ENCODE measurements around the gene CACNB2. TPM values are rescaled to one million over a fixed set of nuclear protein-coding genes. Genes with fewer than 3 reads are reported as not detected.
"Not testable (repeated sequence)": the region's sequence is repeated elsewhere in the genome, so short reads cannot be mapped to it uniquely, and the experiment has no call there.

CACNB2 gene
- total RNA-seq, 1 experiment from 2014 or later = not detected

DNA sequence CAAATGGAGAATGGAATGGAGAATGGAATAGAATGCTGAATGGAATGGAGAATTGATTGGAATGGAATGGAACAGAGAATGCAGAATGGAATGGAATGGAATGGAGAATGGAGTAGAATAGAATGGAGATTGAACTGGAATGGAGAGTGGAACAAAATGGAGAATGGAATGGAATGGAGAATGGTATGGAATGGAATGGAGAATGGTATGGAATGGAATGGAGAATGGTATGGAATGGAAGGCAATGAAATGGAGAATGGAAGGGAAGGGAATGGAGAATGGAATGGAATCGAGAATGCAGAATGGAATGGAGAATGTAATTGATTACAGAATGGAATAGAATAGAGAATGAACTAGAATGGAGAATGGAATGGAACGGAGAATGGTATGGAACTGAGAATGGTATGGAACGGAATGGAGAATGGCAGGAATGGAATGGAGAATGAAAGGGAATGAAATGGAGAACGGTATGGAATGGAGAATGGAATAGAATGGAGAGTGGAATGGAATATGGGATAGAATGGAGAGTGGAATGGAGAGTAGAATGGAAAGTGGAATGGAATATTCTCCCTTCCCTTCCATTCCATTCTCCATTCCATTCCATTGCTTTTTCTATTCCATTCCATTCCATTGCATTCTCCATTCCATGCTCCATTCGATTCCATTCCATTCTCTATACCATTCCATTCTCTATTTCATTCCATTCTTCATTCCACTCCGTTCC, 422.9 kb downstream of the CACNB2 start:
- DNase-seq (ENCODE audit: low spot score) = no peak

DNA sequence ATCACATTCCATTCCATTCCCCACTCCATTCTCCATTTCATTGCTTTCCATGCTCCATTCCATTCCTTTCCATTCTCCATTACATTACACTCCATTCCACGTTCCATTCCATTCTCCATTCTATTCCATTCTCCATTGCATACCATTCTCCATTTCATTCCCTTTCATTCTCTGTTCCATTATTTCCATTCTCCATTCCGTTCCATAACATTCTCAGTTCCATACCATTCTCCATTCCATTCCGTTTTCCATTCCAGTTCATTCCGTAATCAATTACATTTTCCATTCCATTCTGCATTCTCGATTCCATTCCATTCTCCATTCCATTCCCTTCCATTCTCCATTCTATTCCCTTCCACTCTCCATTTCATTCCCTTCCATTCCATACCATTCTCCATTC, 424.8 kb downstream of the CACNB2 start:
- DNase-seq (ENCODE audit: low spot score) = no peak

- DNase-seq (ENCODE audit: low spot score) = no peak
Observed at GRCh38 chr10:18566177-18566576, 426.0 kb downstream of the CACNB2 start.

- DNase-seq (ENCODE audit: low spot score) = no peak
Observed at GRCh38 chr10:18567343-18567856, 427.2 kb downstream of the CACNB2 start.

- not testable (repeated sequence) for DNase-seq (ENCODE audit: low spot score)
Observed at GRCh38 chr10:18570386-18570785, 430.2 kb downstream of the CACNB2 start.

- no peak for DNase-seq (ENCODE audit: low spot score)
Observed at GRCh38 chr10:18571076-18571475, 430.9 kb downstream of the CACNB2 start.

DNA sequence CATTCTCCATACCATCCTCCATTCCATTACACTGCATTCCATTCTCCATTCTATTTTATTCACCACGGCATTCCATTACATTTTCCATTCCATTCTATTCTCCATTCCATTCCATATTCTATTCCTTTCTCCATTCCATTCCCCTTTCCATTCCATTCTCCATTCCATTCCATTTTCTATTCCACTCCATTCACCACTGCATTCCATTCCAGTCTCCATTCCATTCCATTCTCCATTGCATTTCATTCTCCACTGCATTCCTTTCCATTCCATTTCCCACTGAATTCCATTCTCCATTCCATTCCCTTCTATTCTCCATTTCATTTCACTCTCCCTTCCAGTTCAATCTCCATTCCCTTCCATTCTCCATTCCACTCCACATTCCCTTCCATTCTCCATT, 431.6 kb downstream of the CACNB2 start:
- no peak for DNase-seq (ENCODE audit: low spot score)

DNA sequence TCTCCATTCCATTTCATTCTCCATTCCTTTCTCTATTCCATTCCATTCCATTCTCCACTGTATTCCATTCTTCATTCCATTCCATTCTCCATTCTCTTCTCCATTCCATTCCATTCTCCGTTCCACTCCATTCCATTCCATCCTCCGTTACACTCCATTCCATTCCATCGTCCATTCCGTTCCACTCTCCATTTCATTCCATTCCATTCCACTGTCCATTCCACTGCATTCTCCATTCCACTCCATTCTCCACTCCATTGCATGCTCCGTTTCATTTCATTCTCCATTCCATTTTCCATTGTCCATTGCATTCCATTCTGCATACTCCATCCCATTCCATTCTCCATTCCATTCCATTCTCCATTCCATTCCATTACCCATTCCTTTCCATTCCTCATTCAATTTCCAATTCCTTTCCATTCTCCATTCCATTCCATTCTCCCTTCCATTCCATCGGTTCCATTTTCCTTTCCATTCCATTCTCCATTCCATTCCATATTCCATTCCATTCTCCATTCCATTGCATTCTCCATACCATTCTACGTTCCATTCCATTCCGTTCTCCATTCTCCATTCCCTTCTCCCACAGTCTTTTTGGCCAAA, 432.8 kb downstream of the CACNB2 start:
- no peak for DNase-seq (ENCODE audit: low spot score)

DNA sequence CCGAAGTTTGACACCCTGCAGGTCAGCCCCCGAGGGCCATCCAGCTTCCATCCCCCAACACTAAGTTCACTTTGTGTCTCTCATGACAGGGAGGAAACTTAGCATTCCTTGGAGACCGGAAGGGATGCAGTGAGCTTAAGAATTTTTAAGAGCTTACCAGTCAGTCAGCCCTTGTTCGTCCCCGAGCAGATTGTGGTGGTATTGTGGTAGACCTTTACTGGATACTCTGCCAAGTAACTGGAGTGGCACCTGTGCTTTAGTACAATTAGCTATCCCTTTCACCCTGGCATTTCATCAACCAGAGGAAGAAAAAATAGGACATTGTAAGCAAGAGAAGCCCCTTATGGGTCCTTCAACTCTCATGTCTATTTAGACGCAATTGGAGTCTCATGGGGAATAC, 436.4 kb downstream of the CACNB2 start:
- DNase-seq (ENCODE audit: low spot score) = no peak

- DNase-seq (ENCODE audit: low spot score) = no peak
Observed at GRCh38 chr10:18577823-18578685, 437.8 kb downstream of the CACNB2 start.

DNA sequence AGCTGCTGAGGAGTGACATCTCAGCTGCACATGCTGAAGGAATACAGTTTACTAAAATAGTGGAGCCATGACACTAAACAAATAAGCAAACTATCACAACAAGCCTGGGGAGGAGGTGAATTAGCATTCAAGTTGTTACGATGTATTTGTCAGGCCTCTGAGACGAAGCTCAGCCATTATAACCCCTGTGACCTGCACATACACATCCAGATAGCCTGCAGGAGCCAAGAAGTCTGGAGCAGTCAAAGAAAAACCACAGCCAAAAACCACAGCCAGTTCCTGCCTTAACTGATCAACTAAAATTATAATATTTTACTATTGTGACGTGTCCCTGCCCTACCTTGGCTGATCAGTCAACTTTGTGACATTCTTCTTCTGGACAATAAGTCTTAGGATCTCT, 442.6 kb downstream of the CACNB2 start:
- DNase-seq (ENCODE audit: low spot score) = no peak

DNA sequence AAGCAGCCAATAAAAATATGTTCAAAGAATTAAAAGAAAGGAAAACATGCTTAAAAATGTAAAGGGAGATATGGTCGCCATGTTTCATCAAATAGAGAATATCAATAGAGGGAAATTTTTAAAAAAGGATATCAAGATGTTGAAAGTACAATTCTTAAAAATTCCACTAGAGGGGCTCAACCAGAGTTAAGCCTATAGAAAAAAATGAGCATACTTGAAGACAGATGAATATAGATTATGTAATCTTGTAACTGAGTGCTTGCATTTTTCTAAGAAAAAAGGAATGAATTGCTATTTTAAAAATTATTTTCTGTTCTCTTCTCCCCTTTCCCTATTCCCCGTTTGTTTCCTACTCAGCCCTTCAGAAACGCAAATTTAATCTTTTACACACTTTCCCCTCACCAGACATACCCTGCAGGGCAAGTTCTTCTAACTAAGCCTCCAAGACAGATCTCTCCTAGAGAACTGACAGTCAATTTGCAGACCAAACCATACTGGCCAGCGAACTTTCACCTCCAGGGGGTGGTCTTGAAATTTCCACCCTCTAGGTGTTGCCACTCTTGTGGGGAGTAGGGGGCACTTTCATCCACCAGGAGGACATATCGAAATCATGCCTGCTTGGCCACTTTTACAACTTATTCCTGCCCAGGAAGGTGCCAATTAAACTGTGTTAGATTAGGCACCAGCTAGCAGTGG, 443.5 kb downstream of the CACNB2 start:
- DNase-seq (ENCODE audit: low spot score) = peak; percentile 33

DNA sequence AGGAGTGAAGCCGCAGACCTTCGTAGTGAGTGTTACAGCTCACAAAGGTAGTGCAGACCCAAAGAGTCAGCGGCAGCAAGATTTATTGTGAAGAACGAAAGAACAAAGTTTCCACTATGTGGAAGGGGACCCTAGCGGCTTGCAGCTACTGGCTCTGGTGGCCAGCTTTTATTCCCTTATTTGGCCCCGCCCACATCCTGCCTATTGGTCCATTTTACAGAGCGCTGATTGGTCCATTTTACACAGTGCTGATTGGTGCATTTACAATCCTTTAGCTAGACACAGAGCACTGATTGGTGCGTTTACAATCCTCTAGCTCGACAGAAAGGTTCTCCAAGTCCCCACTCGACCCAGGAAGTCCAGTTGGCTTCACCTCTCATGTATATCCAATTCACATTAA, 446.4 kb downstream of the CACNB2 start:
- not testable (repeated sequence) for DNase-seq (ENCODE audit: low spot score)

- DNase-seq (ENCODE audit: low spot score) = not testable (repeated sequence)
Observed at GRCh38 chr10:18591141-18591540, 450.9 kb downstream of the CACNB2 start.

Other genes starting within 250 kb of the CACNB2 start
- gene SLC39A12, start 188.5 kb upstream of the CACNB2 start, total RNA-seq (2014; rRNA removed; shearing (Covaris generic)) = not detected in 2 replicates

Data from HT-29 (cell line).